ENCODE measurements around the gene RNF183. TPM values are rescaled to one million over a fixed set of nuclear protein-coding genes. Genes with fewer than 3 reads are reported as not detected.
A peak's percentile ranks its signal among the peaks of the same experiment; 100 is the strongest.
"Not testable (repeated sequence)": the region's sequence is repeated elsewhere in the genome, so short reads cannot be mapped to it uniquely, and the experiment has no call there.

RNF183 gene
- total RNA-seq, 1 experiment from 2014 or later = not detected

DNA sequence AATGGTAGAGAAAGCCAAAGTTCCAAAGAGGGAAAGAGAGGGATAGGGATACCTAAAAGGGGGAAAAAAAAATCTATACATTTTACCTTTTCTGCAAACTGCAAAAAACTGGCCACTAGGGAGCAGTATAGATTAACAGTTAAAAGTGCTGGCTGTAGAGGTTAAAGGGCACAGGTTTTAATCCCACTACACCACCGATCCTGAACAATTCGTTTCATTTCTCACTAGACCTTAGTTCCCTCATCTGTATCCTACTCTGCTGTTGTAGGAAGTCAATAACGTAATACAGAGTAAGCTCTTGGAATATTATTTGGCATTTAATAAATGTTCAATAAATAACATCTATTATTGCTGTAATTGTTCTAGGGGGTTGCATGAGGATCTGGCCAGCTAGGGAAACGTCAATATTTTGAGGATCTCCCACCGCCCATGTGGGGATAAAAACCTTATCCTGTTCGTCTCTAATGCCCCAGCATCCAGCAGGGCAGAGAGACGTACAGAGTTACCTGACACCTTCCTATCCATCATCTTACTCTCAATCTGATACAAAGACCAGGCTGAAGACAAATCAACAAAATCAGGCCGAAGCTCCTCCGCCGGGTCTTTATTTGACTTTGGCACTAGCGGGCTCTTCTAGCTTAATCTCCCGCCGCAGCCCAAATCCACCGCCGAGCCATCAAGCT is 28.6 kb downstream of the RNF183 start:
- peak; percentile 49 for DNase-seq (ENCODE audit: low spot score)

- DNase-seq (ENCODE audit: low spot score) = no peak
These were observed 33.3 kb downstream of the RNF183 start for GRCh38 chr9:113269871-113270270.

DNA sequence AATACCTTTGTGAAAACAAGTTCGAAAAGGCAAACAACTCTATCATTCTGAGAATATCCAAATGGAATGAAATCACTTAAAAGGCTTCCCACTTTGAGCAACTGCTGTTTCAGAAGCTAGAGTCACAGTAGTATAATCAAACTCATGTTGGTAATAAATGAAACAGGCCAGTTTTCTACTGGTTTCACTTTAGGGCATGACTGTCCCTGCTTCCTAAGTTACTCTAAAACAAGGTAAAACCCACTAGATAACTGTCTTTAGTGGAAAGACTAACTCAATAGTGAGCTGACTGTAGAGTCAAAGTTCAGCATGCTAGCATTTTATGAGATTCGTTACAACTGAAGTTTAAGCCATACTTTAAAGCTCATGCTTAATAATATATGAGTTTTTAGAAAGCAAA is 33.8 kb downstream of the RNF183 start:
- DNase-seq (ENCODE audit: low spot score) = no peak

DNA sequence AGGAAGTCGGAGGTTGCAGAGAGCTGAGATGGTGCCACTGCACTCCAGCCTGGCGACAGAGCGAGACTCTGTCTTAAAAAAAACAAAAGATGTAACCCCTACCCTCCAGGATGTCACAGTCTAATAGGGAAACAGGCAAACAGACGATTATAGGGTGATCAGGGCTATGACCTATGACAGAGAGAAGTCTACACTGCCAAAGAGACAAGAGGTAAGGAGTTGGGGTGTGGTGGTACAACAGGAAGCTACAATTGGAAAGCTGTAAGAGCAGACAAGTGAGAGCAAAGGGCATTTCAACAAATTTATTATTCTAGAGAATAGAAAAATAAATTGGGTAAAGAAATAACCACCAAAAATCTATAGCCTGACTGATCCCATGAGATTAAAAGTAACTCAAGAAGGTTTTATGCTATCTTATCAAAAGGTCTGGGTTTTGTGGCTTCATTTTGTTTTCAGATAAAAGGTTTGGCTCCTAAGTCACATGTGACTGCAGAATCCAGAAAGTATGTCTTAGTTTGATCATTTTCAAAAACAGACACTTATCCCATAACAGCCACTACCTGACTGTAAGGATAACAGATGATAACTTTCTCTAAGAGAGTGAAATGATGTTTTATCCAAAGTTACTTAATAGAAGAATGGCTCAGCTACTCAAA is 35.1 kb downstream of the RNF183 start:
- no peak for DNase-seq (ENCODE audit: low spot score)

DNA sequence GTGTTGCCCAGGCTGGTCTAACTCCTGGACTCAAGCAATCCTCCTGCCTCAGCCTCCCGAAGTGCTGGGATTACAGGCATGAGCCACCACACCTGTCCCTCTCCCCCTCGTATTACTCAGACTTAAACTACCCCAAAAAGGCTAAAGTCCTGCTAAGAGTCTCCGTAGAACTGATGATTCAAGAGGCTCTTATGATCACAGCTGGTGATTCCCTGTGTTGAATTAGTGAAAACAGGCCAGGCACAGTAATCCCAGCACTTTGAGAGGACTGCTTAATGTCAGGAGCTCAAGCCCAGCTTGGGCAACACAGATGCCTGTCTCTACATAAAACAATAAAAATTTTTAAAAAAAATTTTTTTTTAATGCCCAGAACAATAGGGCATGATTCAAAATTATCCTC is 37.0 kb downstream of the RNF183 start:
- DNase-seq (ENCODE audit: low spot score) = no peak

DNA sequence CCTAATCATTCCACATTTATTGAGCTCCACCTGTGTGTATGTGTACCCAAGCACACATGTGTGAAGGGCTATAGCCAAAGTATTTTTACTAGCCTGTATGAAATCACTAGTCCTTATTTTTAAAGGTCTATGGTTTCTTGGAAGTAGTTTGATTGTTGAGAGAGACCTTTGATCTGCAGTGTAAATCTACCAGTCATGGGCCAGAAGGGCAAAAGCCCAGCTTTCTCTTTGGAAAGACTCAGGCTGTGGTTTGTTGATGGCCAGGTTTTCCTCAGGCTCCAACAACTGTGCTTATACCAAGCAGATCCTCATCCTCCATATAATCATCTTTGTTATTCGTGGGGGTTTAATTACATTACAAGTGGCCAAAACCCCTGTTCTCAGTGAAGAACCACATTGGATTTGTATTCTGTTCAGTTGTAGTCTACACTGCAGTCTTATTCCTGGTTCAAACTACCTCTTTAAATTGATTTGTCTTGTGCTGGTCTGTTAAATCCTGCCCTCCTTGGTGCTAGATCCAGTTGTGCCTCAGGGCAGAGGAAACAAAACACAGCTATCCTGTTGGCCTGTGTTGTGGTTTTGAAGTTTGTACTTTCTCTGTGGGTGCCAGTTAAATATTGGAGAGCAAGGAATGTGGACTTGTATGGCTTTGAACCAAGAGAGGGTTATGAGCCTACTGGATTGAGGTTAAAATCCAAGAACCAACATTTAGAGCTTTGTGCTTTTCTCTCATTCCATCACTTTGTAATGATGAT is 41.1 kb downstream of the RNF183 start:
- no peak for DNase-seq (ENCODE audit: low spot score)

GRCh38 chr9:113258282-113258681 is 44.9 kb downstream of the RNF183 start:
- DNase-seq (ENCODE audit: low spot score) = no peak

GRCh38 chr9:113257863-113258262 is 45.3 kb downstream of the RNF183 start:
- DNase-seq (ENCODE audit: low spot score) = no peak

DNA sequence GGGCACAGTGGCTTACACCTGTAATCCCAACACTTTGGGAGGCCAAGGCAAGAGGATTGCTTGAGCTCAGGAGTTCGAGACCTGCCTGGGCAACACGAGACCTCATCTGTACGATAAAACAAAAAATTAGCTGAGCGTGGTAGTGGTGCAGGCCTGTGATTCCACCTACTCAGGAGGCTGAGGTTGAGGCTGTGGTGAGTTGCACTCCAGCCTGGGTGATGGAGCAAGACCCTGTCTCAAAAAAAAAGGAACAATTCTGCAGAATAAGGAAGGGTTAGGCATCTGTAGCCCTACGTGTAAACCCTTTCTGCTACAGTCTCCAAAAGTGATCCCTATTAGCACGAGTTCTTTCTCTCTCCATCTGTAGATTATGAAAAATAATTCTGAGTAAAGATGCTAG is 47.7 kb downstream of the RNF183 start:
- DNase-seq (ENCODE audit: low spot score) = no peak

DNA sequence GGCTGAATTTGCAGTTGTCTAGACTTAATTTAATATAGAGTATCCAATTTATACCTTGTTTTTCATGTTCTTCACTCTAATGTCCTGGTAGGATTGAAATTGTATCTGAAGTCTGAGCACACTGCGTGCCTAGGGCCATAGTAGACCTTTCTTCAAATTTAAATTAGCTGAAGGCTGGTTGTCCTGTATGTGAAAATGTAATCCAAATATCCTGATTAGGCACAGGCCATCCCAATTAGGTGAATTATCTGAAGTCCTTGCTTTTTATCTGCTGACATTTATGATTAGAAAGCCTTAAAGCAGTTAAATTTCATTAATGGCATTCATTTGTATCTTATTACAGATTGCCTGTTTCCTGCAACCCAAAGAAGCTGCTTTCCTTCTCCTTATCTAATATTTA is 48.2 kb downstream of the RNF183 start:
- DNase-seq (ENCODE audit: low spot score) = no peak

- no peak for DNase-seq (ENCODE audit: low spot score)
These were observed 52.4 kb downstream of the RNF183 start for GRCh38 chr9:113250807-113251206.

DNA sequence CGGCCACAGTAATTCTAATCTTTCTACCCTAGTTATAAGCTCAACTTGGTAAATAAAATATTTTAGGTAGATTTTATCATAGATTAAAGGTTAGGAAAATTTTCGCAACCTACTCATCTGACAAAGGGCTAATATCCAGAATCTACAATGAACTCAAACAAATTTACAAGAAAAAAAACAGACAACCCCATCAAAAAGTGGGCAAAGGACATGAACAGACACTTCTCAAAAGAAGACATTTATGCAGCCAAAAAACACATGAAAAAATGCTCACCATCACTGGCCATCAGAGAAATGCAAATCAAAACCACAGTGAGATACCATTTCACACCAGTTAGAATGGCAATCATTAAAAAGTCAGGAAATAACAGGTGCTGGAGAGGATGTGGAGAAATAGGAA is 53.5 kb downstream of the RNF183 start:
- not testable (repeated sequence) for DNase-seq (ENCODE audit: low spot score)

GRCh38 chr9:113247640-113248039 is 55.5 kb downstream of the RNF183 start:
- DNase-seq (ENCODE audit: low spot score) = no peak

Other genes with a start within 250 kb of the RNF183 start
- 2.3 and 2.4 TPM in 2 replicates for gene ZFP37, start 246.7 kb downstream of the RNF183 start, total RNA-seq (2014; rRNA removed; shearing (Covaris generic))
- 7.3 and 9.8 TPM in 2 replicates for gene SLC31A2, start 152.4 kb downstream of the RNF183 start, total RNA-seq (2014; rRNA removed; shearing (Covaris generic))
- 15.6 and 21.8 TPM in 2 replicates for gene FKBP15, start 82.1 kb downstream of the RNF183 start, total RNA-seq (2014; rRNA removed; shearing (Covaris generic))
- gene SLC31A1, start 81.8 kb downstream of the RNF183 start, total RNA-seq (2014; rRNA removed; shearing (Covaris generic)) = 34.3 and 36.1 TPM in 2 replicates
- gene CDC26, start 27.8 kb downstream of the RNF183 start, total RNA-seq (2014; rRNA removed; shearing (Covaris generic)) = 81.9 and 83.9 TPM in 2 replicates
- gene PRPF4, start 27.7 kb downstream of the RNF183 start, total RNA-seq (2014; rRNA removed; shearing (Covaris generic)) = 44.1 and 45.9 TPM in 2 replicates
- 0.46 and 0.47 TPM in 2 replicates for gene WDR31, start 36.9 kb upstream of the RNF183 start, total RNA-seq (2014; rRNA removed; shearing (Covaris generic))
- not detected in 2 replicates for gene BSPRY, start 46.2 kb upstream of the RNF183 start, total RNA-seq (2014; rRNA removed; shearing (Covaris generic))
- 13.8 and 14.5 TPM in 2 replicates for gene HDHD3, start 73.6 kb upstream of the RNF183 start, total RNA-seq (2014; rRNA removed; shearing (Covaris generic))
- gene ALAD, start 97.9 kb upstream of the RNF183 start, total RNA-seq (2014; rRNA removed; shearing (Covaris generic)) = 6.3 and 6.5 TPM in 2 replicates
- gene POLE3, start 107.3 kb upstream of the RNF183 start, total RNA-seq (2014; rRNA removed; shearing (Covaris generic)) = 125 and 131 TPM in 2 replicates
- gene C9orf43, start 107.4 kb upstream of the RNF183 start, total RNA-seq (2014; rRNA removed; shearing (Covaris generic)) = 1.1 TPM in 1 of 2 replicates, not detected in the other
- gene RGS3, start 160.4 kb upstream of the RNF183 start, total RNA-seq (2014; rRNA removed; shearing (Covaris generic)) = 36.4 and 37.1 TPM in 2 replicates

Data from H4 (cell line).